ENCODE results near the gene PRDM10.

PRDM10 gene

GRCh38 chr11:129945373-129945772 is 57.3 kb downstream of the PRDM10 start:
- DNase-seq = no peak

- no peak for DNase-seq
Measured at GRCh38 chr11:129944696-129945095, 57.9 kb downstream of the PRDM10 start.

- DNase-seq = no peak
Measured at GRCh38 chr11:129943036-129943435, 59.6 kb downstream of the PRDM10 start.

- DNase-seq = no peak
Measured at GRCh38 chr11:129939510-129939909, 63.1 kb downstream of the PRDM10 start.

GRCh38 chr11:129938764-129939163 is 63.9 kb downstream of the PRDM10 start:
- DNase-seq = no peak

- no peak for DNase-seq
Measured at GRCh38 chr11:129937592-129938238, 64.9 kb downstream of the PRDM10 start.

GRCh38 chr11:129935723-129936122 is 66.9 kb downstream of the PRDM10 start:
- DNase-seq = no peak

GRCh38 chr11:129933891-129934290 is 68.7 kb downstream of the PRDM10 start:
- DNase-seq = no peak

- DNase-seq = no peak
Measured at GRCh38 chr11:129933262-129933661, 69.4 kb downstream of the PRDM10 start.

GRCh38 chr11:129932381-129933067 is 70.1 kb downstream of the PRDM10 start:
- DNase-seq = no peak

- no peak for DNase-seq
Measured at GRCh38 chr11:129930743-129931142, 71.9 kb downstream of the PRDM10 start.

GRCh38 chr11:129930296-129930695 is 72.3 kb downstream of the PRDM10 start:
- DNase-seq = no peak

GRCh38 chr11:129929721-129930120 is 72.9 kb downstream of the PRDM10 start:
- no peak for DNase-seq

- no peak for DNase-seq
Measured at GRCh38 chr11:129928923-129929692, 73.5 kb downstream of the PRDM10 start.

- no peak for DNase-seq
Measured at GRCh38 chr11:129922674-129923073, 80.0 kb downstream of the PRDM10 start.

- no peak for DNase-seq
Measured at GRCh38 chr11:129918361-129918760, 84.3 kb downstream of the PRDM10 start.

- no peak for DNase-seq
Measured at GRCh38 chr11:129917231-129917630, 85.4 kb downstream of the PRDM10 start.

- DNase-seq = no peak
Measured at GRCh38 chr11:129911298-129911697, 91.3 kb downstream of the PRDM10 start.

- DNase-seq = no peak
Measured at GRCh38 chr11:129910360-129910759, 92.3 kb downstream of the PRDM10 start.

- no peak for DNase-seq
Measured at GRCh38 chr11:129905402-129905801, 97.2 kb downstream of the PRDM10 start.

GRCh38 chr11:129896062-129896461 is 106.6 kb downstream of the PRDM10 start:
- DNase-seq = no peak

- peak; percentile 93 for DNase-seq
Measured at GRCh38 chr11:129895126-129896041, 107.3 kb downstream of the PRDM10 start, which contains the start of gene NFRKB. NFRKB (minus strand) TSS chr11:129895578; CDS start chr11:129892849, 2,729 bp downstream.

All from stimulated activated CD8-positive, alpha-beta memory T cell treated with anti-CD3 and anti-CD28 coated beads, Interleukin-4, amount 100 ng/mL, for 48 hours (primary cell).